Esophagus muscularis mucosa (tissue), 3 donors: ENCODE data around the gene SYCP2.
"Not testable (repeated sequence)": the region's sequence is repeated elsewhere in the genome, so short reads cannot be mapped to it uniquely, and the experiment has no call there.

Source experiments
- POLR2A ChIP-seq: fragments of 450-650 bp; IDR thresholded peaks from one replicate; pipeline ENCODE4 v1.6.1; 2017; ENCODE audit warnings: antibody characterized with exemption, moderate library complexity, mild to moderate bottlenecking, low read depth
- TF ChIP-seq, protein P1 (sequence below), 3 experiments: fragments of 200-600 bp in 2 of 3; fragments of 450-650 bp in 1 of 3; sonication (generic) in 2 of 3; IDR thresholded peaks; one replicate each; pipeline ENCODE4 v1.5.1; 2017 to 2019; ENCODE audit warnings: antibody characterized with exemption in 3 of 3, mild to moderate bottlenecking in 2 of 3, moderate library complexity in 1 of 3

DNA sequence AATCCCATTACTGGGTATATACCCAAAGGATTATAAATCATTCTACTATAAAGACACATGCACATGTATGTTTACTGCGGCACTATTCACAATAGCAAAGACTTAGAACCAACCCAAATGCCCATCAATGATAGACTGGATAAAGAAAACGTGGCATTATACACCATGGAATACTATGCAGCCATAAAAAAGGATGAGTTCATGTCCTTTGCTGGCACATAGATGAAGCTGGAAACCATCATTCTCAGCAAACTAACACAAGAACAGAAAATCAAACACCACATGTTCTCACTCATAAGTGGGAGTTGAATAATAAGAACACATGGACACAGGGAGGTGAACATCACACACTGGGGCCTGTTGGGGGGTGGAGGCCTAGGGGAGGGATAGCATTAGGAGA is 43.4 kb downstream of the SYCP2 start:
- TF ChIP-seq, protein P1, sequence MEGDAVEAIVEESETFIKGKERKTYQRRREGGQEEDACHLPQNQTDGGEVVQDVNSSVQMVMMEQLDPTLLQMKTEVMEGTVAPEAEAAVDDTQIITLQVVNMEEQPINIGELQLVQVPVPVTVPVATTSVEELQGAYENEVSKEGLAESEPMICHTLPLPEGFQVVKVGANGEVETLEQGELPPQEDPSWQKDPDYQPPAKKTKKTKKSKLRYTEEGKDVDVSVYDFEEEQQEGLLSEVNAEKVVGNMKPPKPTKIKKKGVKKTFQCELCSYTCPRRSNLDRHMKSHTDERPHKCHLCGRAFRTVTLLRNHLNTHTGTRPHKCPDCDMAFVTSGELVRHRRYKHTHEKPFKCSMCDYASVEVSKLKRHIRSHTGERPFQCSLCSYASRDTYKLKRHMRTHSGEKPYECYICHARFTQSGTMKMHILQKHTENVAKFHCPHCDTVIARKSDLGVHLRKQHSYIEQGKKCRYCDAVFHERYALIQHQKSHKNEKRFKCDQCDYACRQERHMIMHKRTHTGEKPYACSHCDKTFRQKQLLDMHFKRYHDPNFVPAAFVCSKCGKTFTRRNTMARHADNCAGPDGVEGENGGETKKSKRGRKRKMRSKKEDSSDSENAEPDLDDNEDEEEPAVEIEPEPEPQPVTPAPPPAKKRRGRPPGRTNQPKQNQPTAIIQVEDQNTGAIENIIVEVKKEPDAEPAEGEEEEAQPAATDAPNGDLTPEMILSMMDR (IDR thresholded peaks at IDR 0.05), result not testable (repeated sequence)
- TF ChIP-seq POLR2A, result not testable (repeated sequence)
